Measurements from ENCODE around the gene MYO1F.

Gene MYO1F

DNA sequence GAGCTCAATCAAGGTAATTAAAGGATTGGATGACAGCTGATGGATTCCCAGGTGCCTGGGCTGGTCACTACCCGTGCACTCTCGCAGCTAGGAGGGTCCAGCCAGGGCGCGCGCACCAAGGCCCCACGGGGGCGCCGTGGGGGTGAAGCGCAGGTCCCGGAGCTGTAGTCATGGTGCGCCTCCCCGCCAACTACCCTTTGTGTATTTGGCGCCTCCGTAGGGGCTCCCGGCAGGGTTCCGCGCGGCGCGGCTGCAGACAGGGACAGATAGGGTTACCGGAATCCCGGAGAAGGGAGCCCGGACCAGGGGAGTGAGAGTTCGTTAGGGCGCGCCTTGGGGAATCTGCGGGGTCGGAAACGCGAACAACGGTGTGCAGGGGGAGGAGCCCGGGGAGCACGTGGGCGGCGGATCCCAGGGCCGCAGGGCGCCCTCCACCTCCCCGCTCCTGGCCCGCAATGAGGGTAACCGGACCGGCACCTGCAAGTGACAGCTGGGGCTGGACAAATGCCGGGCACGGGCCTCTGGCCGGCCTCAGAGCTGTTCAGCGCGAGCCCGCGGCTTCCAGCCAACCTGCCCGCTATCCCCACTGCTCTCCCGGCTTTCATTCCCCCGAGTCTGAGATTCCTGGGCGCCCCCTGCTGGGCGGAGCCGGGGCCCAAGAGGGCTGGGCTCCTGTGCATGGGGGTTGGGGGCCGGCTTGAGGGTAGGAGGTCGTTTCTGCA is 71.4 kb downstream of the MYO1F start:
- TF ChIP-seq EZH2 (IDR thresholded peaks at IDR 0.05; ENCODE audit: borderline replicate concordance, low read depth, low read length, severe bottlenecking) (no peak), CTCF (IDR thresholded peaks at IDR 0.05; ENCODE audit: borderline replicate concordance, extremely low read depth, low read length, poor library complexity, severe bottlenecking) (peak; percentile 78)
- Histone ChIP-seq H3K27ac (ENCODE audit: low read length) (no peak overlapping the region), H3K9me3 (ENCODE audit: insufficient read depth, low read length, severe bottlenecking) (no peaks in the 10 kb centered on the region)

GRCh38 chr19:8504919-8505318 is 72.3 kb downstream of the MYO1F start:
- Histone ChIP-seq H3K27me3 (ENCODE audit: insufficient read depth, low read length, poor library complexity) (no peaks in the 10 kb centered on the region), H3K79me2 (ENCODE audit: insufficient read depth, low read length) (no peaks in the 10 kb centered on the region), H2AFZ (ENCODE audit: low read depth, low read length) (no peak overlapping the region), H3K9ac (ENCODE audit: low read depth, low read length) (no peak overlapping the region), H3K4me1 (ENCODE audit: insufficient read depth, low read length) (peaks cover 10% of the 10 kb centered on the region), H4K20me1 (ENCODE audit: insufficient read depth, low read length) (no peaks in the 10 kb centered on the region), H3K36me3 (ENCODE audit: insufficient read depth, low read length) (no peaks in the 10 kb centered on the region), H3K4me3 (ENCODE audit: low read depth in 1 of 2, low read length in 2 of 2) (no peak overlapping the region), H3K27ac (ENCODE audit: low read length) (no peak overlapping the region), H3K4me2 (ENCODE audit: insufficient read depth, low read length) (no peak overlapping the region), H3K9me3 (ENCODE audit: insufficient read depth, low read length, severe bottlenecking) (no peaks in the 10 kb centered on the region)
- ATAC-seq (ENCODE audit: insufficient read depth, low read depth) (no peak), DNase-seq (no peak)
- no peak for TF ChIP-seq CTCF (IDR thresholded peaks at IDR 0.05; ENCODE audit: borderline replicate concordance, extremely low read depth, low read length, poor library complexity, severe bottlenecking)
- TF ChIP-seq EZH2 (IDR thresholded peaks at IDR 0.05; ENCODE audit: borderline replicate concordance, low read depth, low read length, severe bottlenecking): no peak

More for the DNA sequence above, 71.4 kb downstream of the MYO1F start:
- H3K27me3 ChIP-seq (ENCODE audit: insufficient read depth, low read length, poor library complexity): no peaks in the 10 kb centered on the region
- peak overlapping the region; percentile 71 for H2AFZ ChIP-seq (ENCODE audit: low read depth, low read length)
- H4K20me1 ChIP-seq (ENCODE audit: insufficient read depth, low read length): no peaks in the 10 kb centered on the region
- H3K4me2 ChIP-seq (ENCODE audit: insufficient read depth, low read length): peak overlapping the region; percentile 65
- peaks cover 10% of the 10 kb centered on the region for H3K4me1 ChIP-seq (ENCODE audit: insufficient read depth, low read length)
- H3K9ac ChIP-seq (ENCODE audit: low read depth, low read length): peak overlapping the region; percentile 48
- H3K79me2 ChIP-seq (ENCODE audit: insufficient read depth, low read length): no peaks in the 10 kb centered on the region
- ATAC-seq (ENCODE audit: insufficient read depth, low read depth) (peak; percentile 78), DNase-seq (peak; percentile 65)
- no peaks in the 10 kb centered on the region for H3K36me3 ChIP-seq (ENCODE audit: insufficient read depth, low read length)
- peak overlapping the region in 1 of 2 experiments; percentile 50; a peak in 3 of 4 replicates for H3K4me3 ChIP-seq (ENCODE audit: low read depth in 1 of 2, low read length in 2 of 2)

DNA sequence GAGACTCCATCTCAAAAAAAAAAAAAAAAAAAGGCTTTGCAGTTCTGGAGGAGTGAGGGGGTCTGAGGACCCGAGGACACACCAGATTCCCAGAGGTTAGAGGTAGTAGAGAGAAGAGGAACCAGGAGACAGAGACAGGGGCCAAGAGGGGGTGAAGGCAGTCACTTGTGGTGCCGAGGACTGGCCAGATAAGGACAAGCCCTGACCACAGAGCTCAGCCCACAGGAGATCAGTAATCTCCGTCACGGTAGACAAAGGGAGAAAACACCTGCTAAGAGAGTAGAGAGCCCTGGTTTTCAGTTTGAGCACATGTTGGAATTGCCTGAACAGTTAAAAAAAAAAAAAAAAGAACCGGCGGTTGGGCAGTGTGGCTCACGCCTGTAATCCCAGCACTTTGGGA is 73.1 kb downstream of the MYO1F start:
- Histone ChIP-seq H3K79me2 (ENCODE audit: insufficient read depth, low read length) (no peaks in the 10 kb centered on the region), H3K27ac (ENCODE audit: low read length) (no peak overlapping the region), H3K4me2 (ENCODE audit: insufficient read depth, low read length) (no peak overlapping the region), H4K20me1 (ENCODE audit: insufficient read depth, low read length) (no peaks in the 10 kb centered on the region), H3K4me3 (ENCODE audit: low read depth in 1 of 2, low read length in 2 of 2) (no peak overlapping the region), H2AFZ (ENCODE audit: low read depth, low read length) (no peak overlapping the region), H3K27me3 (ENCODE audit: insufficient read depth, low read length, poor library complexity) (no peaks in the 10 kb centered on the region), H3K9ac (ENCODE audit: low read depth, low read length) (no peak overlapping the region), H3K4me1 (ENCODE audit: insufficient read depth, low read length) (peaks cover 10% of the 10 kb centered on the region), H3K36me3 (ENCODE audit: insufficient read depth, low read length) (no peaks in the 10 kb centered on the region), H3K9me3 (ENCODE audit: insufficient read depth, low read length, severe bottlenecking) (no peaks in the 10 kb centered on the region)
- no peak for TF ChIP-seq CTCF (IDR thresholded peaks at IDR 0.05; ENCODE audit: borderline replicate concordance, extremely low read depth, low read length, poor library complexity, severe bottlenecking)
- TF ChIP-seq EZH2 (IDR thresholded peaks at IDR 0.05; ENCODE audit: borderline replicate concordance, low read depth, low read length, severe bottlenecking): no peak
- ATAC-seq (ENCODE audit: insufficient read depth, low read depth) (no peak), DNase-seq (no peak)

Measured in DND-41 (cell line).